Stimulated activated CD8-positive, alpha-beta memory T cell treated with anti-CD3 and anti-CD28 coated beads, Interleukin-12 subunit alpha, Interleukin-12 subunit beta, amount 100 ng/mL, for 24 hours (primary cell): ENCODE results near the gene KCNC3.
"Not testable (repeated sequence)": the region's sequence is repeated elsewhere in the genome, so short reads cannot be mapped to it uniquely, and the experiment has no call there.

Experiments
- DNase-seq: peaks from one replicate; pipeline ENCODE4 v3.0.0-alpha.2; 2020; ENCODE audit errors: extremely low read depth

The KCNC3 gene

DNA sequence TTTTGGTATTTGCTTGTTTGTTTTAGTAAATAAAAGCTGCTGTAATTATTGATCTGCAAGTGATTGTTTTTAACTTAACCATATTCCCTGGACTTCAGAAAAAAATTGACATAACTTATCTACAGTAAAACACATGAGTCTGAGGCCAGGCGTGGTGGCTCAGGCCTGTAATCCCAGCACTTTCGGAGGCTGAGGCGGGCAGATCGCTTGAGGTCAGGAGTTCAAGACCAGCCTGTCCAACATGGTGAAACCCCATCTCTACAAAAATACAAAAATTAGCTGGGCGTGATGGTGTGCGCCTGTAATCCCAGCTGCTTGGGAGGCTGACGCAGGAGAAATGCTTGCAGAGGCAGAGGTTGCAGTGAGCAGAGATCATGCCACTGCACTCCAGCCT is 24.3 kb upstream of the KCNC3 start:
- not testable (repeated sequence) for DNase-seq

DNA sequence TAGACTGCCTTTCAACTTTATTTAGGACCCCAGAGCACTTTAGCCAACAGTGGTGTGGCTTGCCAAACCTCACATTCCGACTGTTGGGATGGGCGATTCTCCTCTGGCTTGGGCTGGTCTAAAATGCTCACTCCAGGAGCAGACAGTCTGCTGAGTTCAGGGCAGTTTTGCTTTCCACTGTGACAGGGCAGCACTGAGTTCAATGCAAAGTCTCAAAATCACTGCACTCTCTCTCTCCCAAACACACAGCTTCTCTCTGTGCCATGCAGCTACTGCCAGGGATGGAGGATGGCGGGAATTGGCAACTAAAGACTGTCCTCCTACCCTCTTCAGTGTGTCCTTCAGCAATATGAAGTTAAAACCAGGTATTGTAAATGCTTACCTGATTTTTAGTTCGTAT is 23.1 kb upstream of the KCNC3 start:
- no peak for DNase-seq

DNA sequence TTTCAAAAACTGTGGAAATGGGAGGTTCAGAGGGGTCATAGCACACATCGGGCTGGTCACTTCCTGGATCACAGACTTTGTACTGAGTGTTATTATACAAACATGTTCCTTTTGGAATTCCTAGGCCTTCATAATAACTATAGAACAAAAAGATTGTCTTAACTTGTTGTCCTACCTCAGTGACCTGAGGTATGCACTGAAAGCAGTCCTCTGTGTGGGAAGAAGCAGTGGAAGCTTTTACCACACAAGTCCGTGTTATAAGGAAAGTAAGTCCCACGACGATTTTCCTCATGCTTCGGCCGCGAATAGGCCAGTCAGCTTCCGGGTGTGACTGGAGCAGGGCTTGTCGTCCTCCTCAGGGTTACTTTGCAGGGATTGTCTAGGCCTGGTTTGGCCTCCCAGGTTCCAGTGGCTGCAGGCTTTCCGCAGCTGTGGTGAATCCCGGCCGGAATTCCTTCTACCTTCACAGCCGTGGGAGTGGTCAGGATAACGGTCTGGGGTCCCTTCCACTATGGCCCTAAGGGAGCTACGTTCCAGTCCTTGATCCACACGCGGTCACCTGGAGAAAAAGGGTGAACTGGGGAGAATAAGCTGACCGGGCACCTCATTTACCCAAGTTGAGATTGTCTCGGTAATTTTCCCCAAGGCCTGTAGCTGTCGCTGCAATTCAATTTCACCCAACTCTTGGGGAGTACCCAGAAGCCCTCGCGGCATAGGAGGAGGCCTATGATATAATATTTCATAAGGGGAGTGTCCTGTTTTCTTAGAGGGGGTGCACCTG is 20.3 kb upstream of the KCNC3 start:
- no peak for DNase-seq

DNA sequence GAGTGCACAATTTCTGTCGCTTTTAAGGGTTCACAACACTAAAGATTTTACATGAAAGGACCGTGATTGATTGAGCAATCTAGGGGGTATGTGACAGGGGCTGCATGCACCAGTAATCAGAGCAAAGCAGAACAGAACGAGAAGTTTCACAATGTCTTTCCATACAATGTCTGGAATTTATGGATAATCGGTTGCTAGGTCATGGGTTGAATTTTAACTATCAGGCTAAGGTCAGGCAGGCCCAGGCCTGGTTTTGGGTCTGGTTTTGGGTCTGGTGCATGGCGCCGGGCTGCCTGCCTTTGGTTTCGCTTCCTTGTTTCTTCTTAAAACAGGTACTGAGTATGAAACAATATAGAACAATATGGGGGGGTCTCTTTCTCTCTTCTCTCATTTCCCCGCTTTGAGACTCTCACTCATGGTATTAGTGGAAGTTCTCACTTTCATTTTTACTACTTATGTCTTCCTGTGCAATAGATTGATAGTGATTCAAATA is 18.0 kb upstream of the KCNC3 start:
- not testable (repeated sequence) for DNase-seq

DNA sequence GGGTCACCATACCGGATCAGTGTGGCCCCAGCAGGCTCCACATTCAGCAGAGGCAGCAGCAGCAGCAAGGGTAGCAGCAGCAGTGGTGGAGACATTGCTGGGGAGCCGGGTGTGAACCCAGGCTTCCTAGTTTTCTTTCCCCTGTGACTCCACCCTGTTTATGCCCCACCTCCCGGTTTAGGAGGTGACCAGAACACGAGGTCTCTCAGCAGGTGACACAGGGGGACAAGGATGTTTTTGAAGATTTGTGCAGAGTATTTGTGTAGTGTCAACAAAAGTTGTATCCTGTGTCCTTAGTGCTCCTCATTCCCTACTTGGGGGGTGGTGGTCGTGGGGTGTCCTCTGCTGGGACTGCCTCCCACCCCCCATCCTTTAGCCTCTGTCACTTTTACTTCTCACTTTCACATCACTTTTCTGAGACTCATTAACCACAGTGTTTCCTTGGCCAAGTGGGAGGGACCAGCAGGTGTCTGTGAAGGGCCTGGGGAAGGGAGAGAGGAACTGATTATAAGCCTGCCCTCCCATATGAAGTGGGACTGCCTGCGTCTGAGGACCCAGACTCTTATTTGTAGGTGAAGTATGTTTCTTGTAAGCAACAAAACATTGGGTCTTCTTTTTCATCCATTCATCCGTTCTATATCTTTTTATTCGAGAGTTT is 15.6 kb upstream of the KCNC3 start:
- no peak for DNase-seq

DNA sequence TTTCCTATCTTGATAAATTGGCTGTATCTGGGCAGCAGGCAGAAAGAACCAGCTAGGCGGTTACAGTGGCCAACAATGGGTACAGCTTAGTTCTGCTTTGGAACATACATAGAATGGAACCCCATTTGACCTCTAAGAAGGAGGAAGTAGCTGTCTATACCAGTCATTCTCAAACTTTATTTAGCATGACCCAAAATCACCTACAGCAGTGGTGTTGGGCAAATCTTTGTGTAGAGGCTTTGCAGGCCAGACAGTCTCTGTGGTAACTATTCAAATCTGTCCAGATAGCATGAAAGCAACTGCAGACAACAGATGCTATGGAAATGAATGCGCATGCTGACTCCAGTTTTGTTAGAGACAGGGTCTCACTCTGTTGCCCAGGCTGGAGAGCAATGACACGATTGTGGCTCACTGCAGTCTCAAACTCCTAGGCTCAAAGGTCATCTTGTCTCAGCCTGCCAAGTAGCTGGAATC is 12.0 kb upstream of the KCNC3 start:
- no peak for DNase-seq

DNA sequence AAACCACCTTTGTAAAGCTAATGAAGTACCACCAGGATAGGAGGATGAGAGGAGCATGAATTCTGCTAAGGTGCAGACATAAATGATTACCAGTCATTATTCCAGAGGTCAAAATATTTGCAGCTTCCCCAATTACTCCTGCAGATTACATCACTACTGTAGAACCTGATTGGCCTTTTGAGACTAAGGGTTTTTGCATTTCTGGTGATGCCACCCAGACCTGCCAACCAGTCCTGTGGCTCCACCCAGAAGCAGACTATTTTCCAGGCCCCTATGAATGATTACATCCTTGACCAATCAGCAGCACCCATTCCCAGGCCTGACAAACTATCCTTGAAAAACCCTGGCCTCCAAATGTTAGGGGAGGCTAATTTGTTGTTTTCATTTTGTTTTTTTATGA is 11.2 kb upstream of the KCNC3 start:
- DNase-seq: no peak

DNA sequence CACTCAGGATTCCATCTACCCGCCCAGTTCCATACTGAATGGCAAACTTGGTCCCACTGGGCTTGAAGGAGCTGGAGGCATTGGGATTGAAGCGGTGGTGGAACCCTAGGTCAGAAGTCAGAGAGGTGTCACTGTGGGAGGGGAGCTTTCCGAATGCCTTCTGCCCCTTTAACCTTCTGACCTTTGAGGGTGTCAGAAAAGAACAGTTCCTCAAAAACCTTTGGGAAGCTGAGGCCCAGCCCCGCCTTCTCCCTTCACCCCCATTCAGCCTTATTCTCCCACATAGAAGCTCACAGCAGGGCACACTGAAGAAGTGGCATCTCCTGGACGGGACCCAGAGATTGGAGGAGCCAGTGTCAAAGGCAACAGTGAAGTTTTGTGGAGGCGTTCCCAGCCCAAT is 7.9 kb upstream of the KCNC3 start:
- DNase-seq: not testable (repeated sequence)

DNA sequence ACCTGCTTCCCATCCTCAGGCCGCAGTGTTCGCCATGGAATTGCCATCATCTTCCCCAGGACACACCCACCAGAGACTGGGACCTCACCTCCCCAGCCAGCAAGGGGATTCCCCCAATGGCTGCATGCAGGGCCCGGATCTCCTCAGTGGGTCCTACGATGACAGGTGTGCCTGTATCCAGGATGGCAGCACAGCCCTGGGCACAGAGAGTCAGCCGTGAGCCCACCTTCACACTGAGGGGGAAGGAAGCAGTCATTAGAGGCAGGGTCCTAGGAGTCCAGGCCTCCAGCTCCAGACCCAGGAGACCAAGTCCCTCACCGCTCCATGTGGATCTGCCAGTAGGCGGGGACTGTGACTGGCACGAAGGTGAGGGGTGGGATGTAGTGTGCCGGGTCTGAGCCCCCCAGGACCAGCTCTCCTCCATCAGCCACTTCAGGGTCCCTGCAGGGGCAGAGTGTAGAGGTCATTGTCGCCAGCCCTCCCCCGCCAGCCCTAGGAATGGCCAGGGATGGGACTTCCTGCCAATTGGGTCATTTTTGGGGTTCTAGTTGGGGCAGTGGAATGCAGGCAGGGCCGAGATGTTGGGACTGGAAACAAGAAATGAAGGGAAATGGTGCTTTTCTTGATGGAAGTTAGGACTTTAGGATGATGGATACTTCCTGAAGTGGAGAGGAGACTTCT is 5.7 kb upstream of the KCNC3 start:
- no peak for DNase-seq

DNA sequence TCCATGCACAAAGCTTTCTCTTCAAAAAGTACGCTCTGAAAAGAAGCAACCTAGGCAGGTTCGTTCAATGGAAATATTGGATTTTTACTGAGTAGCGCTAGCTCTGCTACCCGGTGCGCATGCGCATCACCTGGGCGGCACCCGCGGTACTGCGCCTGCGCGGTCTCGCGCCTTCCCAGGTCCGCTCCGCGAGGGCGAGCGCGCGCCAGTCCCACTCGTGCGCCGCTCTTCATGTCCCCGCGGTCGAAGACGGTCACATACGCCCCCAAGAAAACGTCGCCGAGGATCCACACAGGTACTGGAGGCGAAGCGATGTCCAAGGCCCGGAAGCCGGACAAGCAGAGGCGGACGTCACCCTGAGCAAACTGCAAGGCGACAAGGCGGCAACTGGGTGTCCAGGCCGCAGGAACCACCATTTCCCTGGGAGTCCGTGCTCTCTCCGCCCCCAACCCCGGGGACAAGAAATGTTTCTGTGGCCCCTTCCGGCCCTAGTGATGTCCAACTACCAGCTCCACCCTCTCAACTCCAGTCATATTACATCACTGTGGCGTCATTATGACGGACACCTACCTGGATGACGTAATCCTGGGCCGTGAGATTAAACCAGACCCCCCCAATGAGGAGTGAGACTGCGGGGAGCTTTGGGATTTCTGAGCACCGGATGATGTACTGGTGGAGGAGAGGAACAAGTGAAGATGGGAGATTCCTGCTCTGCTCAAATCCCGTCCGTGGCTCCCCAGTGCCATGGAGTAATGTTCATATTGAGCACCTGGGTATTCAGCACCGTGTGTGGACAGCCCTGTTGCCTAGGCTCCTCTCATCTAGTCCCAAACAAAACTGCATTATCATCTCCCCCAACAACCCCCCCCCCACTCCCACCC is 4.8 kb upstream of the KCNC3 start:
- DNase-seq: peak; percentile 60

DNA sequence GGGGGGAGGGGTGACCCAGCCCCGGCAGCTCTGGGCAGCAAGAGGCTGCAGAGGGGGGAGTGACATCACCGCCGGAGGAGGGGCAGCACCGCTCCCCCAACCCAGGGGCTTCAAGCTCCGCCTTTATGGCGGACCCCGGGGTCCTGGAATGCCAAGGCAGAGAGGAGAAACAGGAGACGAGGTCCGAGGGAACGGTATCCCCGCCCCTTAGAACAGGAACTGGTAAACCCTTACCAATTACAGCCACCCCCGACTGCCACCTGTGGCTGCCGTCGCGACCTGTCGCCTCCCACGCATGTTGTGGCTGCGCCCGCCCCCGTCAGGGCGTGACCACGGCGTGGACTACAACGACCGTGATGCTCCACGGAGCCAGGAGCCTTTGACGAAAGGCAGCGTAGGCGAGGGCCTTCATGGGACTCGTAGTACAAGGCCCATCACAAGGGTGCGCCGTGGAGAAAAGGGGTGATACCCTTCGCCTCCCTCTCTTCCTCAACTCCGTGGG is 4.1 kb upstream of the KCNC3 start:
- DNase-seq: peak; percentile 85

DNA sequence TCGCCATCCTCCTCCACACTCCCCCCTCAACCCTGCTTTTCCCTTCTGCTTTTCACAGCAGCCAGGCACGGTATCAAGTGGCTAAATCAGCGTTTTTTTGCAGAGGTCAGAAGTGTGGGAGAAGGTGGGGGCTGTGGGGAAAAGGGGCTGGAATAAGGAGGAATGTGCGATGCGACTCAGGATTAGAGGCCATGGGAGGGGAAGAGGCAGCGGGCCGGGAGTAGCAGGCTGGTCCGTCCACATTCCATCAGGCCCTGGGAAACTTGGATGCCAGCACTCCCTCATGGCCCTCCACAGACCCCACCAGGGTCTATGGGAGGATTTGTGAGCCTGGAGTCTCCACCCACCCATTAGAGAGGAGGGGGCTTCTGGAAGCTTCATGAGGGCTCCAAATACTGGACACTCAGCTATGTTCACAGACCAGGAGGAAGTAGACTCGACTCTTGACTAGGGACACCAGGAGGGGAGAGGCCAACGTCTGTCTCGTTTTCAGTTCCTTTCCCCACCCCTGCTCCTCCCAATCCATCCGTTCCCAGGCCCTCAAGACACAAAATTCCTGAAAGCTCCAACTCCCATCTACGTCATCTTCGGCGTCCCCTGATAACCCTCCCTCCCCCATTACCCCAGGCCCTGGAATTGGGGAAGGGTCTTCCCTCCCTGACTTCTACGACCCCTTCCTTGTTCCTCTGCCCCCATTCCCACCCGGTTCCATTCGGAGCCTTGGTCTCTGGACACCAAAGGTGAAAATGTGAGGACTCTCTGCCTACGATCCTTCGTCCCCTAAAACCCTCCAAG is 3.3 kb upstream of the KCNC3 start:
- no peak for DNase-seq

DNA sequence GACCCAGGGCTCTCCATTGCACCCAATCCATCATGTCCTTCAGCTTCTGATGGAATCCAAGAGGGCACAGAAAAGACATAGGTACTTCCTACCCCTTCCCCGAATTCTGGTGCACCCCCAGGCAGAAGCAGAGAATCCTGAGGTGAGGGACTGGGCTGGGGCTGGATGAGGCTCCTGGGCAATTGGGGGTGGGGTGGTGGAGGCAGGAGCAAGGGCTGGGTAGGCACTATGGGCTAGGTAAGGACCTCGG is 2.7 kb upstream of the KCNC3 start:
- DNase-seq: no peak

DNA sequence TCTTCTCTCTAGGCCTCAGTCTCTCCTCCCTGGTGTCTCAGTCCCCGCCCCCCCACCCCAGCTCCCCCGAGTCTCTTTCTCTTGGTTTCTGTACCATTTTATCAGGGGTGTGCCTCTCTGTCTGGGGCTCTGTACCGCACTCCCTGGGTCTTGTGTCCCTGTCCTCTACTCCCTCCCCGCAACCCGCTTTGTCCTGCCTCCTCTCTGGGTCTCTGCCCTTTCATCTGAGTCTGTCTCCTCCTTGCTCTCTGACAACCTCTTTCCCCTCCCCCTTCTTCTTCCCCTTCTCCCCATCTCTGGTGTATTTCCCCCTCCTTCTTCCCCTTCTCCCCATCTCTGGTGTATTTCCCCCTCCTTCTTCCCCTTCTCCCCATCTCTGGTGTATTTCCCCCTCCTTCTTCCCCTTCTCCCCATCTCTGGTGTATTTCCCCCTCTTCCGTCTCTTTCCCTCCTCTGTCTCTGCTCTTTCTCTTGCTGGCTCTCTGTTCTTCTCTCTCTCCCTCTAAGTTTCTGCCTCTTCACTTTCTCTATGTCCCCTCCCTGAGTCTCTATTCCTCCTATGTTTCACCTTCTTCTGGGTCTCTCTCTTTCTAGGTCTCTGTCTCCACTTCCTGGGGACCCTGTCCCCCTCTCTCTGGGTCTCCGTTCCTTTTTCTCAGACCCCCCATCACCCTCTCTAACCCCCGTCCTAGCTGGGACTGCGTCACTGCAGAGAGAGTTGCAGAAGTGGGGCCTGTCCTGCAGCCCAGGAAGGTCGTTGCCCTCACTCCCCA is 2.2 kb upstream of the KCNC3 start:
- DNase-seq: no peak

DNA sequence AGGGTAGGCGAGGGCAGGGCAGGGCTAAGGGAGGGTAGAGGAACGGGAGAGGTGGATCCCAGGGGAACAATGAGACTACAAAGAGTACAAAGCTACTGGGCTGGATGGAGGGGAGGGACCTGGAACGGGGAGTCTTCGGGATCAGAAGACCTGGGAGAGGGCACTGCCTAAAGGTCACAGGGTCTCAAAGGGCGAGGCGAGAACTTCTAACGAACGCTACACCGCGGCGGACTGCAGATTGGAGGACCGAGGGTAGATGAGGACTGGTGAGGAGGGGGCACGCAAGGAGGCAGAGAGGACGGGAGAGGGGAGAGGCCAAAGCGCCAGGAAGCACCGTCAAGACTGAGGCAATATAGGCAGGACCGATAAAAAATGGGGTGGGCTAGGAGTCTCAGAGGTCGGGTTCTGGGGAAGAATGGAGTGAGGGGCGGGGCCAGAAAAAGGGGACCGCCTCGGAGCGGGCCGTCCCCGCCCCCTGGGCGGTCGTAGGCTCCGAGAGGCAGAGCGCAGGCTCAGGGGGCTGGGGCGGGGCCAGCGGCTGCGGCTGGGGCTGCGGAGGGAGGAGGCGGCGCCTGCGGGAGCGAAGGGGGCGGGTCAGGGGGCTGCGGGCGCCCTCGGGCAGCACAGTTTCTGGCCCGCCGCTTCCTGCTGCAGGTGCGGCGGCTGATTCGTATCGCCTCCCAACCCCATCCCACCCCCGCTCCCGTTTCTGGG is 1.3 kb upstream of the KCNC3 start:
- peak; percentile 62 for DNase-seq

DNA sequence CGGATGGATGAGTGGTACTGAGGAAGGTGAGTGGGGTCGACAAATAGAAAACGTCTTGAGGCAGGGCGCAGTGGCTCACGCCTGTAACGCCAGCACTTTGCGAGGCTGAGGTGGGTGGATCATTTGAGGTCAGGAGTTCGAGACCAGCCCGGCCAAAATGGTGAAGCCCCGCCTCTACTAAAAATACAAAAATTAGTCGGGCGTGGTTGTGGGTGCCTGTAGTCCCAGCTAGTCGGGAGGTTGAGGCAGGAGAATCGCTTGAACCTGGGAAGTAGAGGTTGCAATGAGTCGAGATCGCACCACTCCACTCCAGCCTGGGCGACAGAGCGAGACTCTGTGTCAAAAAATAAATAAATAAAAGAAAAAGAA is 733 bp upstream of the KCNC3 start:
- DNase-seq: not testable (repeated sequence)

DNA sequence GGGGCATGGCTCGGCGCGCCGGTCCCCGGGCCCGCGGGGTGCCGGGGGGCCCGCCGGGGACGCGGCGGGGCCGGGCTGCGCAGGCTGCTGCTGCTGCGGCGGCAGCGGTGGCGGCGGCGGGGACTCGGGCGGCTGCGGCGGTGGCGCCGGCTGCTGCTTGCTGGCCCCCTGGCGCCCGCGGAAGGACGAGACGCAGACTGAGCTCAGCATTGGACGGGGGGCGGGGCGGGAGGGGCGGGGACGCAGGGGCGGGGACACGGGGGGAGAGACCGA is 368 bp downstream of the KCNC3 start:
- no peak for DNase-seq

DNA sequence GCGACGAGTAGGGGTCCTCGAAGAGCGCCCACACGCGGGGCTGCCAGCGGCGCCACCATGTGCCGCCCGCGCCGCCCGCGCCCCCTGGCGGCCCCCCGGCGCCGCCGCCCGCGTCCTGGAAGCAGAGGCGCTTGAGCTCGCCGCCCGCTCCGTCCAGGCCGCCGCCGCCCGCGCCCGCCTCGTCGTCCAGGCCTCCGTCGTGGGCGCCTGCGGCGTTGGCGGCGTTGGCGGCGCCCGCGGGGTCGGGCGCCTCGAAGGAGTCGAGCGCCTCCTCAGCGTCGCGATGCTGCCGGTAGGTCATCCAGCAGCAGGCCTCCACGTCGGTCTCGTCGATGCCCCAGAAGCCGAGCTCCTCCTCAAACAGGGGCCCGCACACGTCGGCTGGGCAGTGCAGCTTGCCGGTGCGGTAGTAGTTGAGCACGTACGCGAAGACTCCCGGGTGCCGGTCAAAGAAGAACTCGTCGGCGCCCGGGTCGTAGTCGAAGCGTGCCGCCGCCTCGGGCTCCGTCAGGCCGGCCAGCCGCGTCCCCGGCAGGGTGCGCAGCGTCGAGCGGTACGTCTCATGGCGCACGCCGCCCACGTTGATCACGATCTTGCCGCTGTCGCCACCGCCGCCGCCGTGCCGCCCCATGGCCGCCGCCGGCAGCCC is 829 bp downstream of the KCNC3 start:
- no peak for DNase-seq

DNA sequence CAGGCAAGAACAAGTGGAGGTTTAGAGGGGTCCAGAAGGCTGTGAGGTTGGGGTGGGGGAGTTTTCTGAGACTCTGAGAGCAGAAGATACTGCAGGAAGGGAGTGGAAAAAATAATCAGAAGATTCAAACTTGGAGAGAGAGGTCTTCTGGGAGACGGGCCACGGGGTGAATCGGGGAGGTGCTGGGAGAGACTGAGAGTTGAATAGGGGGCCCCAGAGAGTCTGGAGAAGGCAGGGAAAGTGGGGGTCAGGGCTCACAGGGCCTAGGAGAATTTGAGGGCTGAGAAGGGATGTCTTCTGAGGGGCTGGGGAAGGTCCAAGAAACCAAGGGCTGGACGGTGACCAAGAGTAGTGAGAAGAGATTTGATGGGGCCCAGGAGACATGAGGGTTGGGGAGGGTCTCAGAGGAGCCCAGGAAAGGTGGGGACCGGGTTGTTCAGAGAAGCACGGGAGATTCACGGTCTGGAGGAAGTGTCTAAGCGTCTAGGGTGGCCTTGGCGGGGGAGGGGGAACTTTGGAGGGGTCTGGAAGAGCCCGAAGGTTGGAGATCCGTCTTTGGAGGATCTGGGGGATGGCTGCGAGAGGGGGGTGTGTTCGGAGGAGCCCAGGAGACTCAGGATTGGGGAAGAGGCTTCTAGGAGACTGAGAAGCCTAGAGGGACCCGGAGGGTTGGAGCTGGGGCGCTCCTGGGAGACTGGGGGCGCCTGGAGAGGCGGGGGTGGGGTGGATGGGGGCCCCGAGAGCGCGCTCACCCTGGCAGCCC is 1.5 kb downstream of the KCNC3 start:
- no peak for DNase-seq
